ENCODE measurements around the gene GRM8. TPM values are rescaled to one million over a fixed set of nuclear protein-coding genes. Genes with fewer than 3 reads are reported as not detected.

Gene GRM8
- total RNA-seq, 1 experiment from 2014 or later: not detected

- H3K27me3 ChIP-seq (ENCODE audit: control insufficient read depth, insufficient read depth, low read length): no peaks in the 10 kb centered on the region
- no peak for TF ChIP-seq CTCF (IDR thresholded peaks at IDR 0.05)
- TF ChIP-seq REST (IDR thresholded peaks at IDR 0.05; ENCODE audit: insufficient read depth in 1 of 2, low read depth in 2 of 2, low read length in 1 of 2): no peak
- no peak for TF ChIP-seq SIN3A (IDR thresholded peaks at IDR 0.05; ENCODE audit: borderline replicate concordance, insufficient read depth, low read depth, low read length)
- no peak for TF ChIP-seq POLR2AphosphoS5 (IDR thresholded peaks at IDR 0.05; ENCODE audit: low read depth, low read length)
- TF ChIP-seq TCF7L2 (IDR thresholded peaks at IDR 0.05; ENCODE audit: low read depth, low read length): no peak
- in situ Hi-C loops (cut with HindIII; ENCODE audit: low pct_unique_long_range_greater_than_20kb, low sequenced_read_pairs) (no loop called here), intact Hi-C loops (cut with micrococcal nuclease; ENCODE audit: unreplicated experiment) (no loop called here)
- no peaks in the 10 kb centered on the region for H3K36me3 ChIP-seq (ENCODE audit: control insufficient read depth, insufficient read depth, low read length)
- no peak overlapping the region for H3K4me3 ChIP-seq (ENCODE audit: low read depth in 2 of 2, low read length in 2 of 2)
- DNase-seq (ENCODE audit: low read depth, low spot score) (no peak), ATAC-seq (no peak)
- H3K9me3 ChIP-seq (ENCODE audit: control insufficient read depth, insufficient read depth, low read depth, low read length): no peaks in the 10 kb centered on the region
- no peak overlapping the region for H3K27ac ChIP-seq (ENCODE audit: low read length)
- CTCF ChIA-PET: no interaction called here
- BruUV-seq (replicated peaks): no TSS peak
- H3K4me1 ChIP-seq (ENCODE audit: control insufficient read depth, insufficient read depth, low read length): no peaks in the 10 kb centered on the region
- POLR2A ChIA-PET: no interaction called here
Observed at GRCh38 chr7:126668367-126668752, 584.4 kb downstream of the GRM8 start.

DNA sequence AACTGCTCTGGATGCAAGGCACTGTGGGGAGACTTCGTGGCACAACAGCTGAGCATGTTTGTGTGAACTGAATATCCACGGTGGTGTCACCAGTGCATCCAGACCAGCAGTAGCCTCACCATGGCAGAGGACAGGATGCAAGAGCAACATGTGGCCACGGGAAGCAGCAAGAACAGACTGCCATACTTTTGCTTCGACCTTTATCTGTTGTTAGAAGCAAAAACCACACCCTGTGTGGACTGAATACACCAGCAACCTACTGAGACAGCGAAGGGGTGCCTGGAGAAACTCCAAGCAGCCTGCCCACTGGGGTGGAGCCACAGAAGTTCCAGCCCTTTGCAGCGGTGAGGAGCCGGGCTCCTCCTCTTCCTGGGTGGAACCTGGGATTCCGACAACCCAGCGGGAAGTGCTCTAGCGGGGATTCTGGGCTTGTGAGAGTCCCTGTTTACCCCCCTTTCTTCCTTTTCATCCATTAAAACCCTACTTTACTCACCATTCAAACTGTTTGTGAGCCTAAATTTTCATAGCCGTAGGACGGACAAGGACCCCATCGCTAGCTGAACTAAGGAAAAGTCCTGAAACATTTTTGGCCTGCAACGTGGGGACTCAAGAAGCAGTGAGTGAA lies 584.9 kb downstream of the GRM8 start:
- no peak overlapping the region for H3K27ac ChIP-seq (ENCODE audit: low read length)
- CTCF ChIA-PET: no interaction called here
- H3K9me3 ChIP-seq (ENCODE audit: control insufficient read depth, insufficient read depth, low read depth, low read length): no peaks in the 10 kb centered on the region
- intact Hi-C loops (cut with micrococcal nuclease; ENCODE audit: unreplicated experiment) (no loop called here), in situ Hi-C loops (cut with HindIII; ENCODE audit: low pct_unique_long_range_greater_than_20kb, low sequenced_read_pairs) (no loop called here)
- DNase-seq (ENCODE audit: low read depth, low spot score) (no peak), ATAC-seq (no peak)
- H3K27me3 ChIP-seq (ENCODE audit: control insufficient read depth, insufficient read depth, low read length): no peaks in the 10 kb centered on the region
- H3K4me1 ChIP-seq (ENCODE audit: control insufficient read depth, insufficient read depth, low read length): no peaks in the 10 kb centered on the region
- H3K4me3 ChIP-seq (ENCODE audit: low read depth in 2 of 2, low read length in 2 of 2): no peak overlapping the region
- POLR2A ChIA-PET: no interaction called here
- TF ChIP-seq TCF7L2 (IDR thresholded peaks at IDR 0.05; ENCODE audit: low read depth, low read length): no peak
- TF ChIP-seq CTCF (IDR thresholded peaks at IDR 0.05): no peak
- TF ChIP-seq REST (IDR thresholded peaks at IDR 0.05; ENCODE audit: insufficient read depth in 1 of 2, low read depth in 2 of 2, low read length in 1 of 2): no peak
- no peak for TF ChIP-seq POLR2AphosphoS5 (IDR thresholded peaks at IDR 0.05; ENCODE audit: low read depth, low read length)
- no peak for TF ChIP-seq SIN3A (IDR thresholded peaks at IDR 0.05; ENCODE audit: borderline replicate concordance, insufficient read depth, low read depth, low read length)
- BruUV-seq (replicated peaks): no TSS peak
- no peaks in the 10 kb centered on the region for H3K36me3 ChIP-seq (ENCODE audit: control insufficient read depth, insufficient read depth, low read length)
